Measurements from ENCODE around the gene RNF121.

- TF ChIP-seq CTCF (conservative IDR thresholded peaks at IDR 0.05) (no peak), ZFX (IDR thresholded peaks at IDR 0.05) (no peak)
These were observed 71.5 kb downstream of the RNF121 start for GRCh38 chr11:72000202-72000867.

Measured in C4-2B (cell line).